Measurements from ENCODE around the gene HOXA13.

HOXA13 gene

GRCh38 chr7:27165089-27165995, 34.5 kb downstream of the HOXA13 start, which contains the start of gene HOXA9:
TSS of gene HOXA9 (minus strand) at chr7:27165537. CDS start at chr7:27165457, 80 bp downstream.
- no peak for TF ChIP-seq CTCF (IDR thresholded peaks at IDR 0.05; ENCODE audit: borderline replicate concordance, control extremely low read depth, extremely low read depth, insufficient read depth, missing control alignments)
- DNase-seq (ENCODE audit: low spot score): no peak
- in situ Hi-C loops (cut with MboI; ENCODE audit: low sequenced_read_pairs, unreplicated experiment): loop anchor here (10.0 to 25.0 kb wide), 2 partner anchors 653 to 1301 kb away; no protein-coding TSS in a partner anchor

GRCh38 chr7:27164367-27165088, 35.4 kb downstream of the HOXA13 start:
- in situ Hi-C loops (cut with MboI; ENCODE audit: low sequenced_read_pairs, unreplicated experiment): loop anchor here (10.0 to 25.0 kb wide), 2 partner anchors 652 to 1300 kb away; no protein-coding TSS in a partner anchor
- no peak for DNase-seq (ENCODE audit: low spot score)
- TF ChIP-seq CTCF (IDR thresholded peaks at IDR 0.05; ENCODE audit: borderline replicate concordance, control extremely low read depth, extremely low read depth, insufficient read depth, missing control alignments): no peak

GRCh38 chr7:27164045-27164366, 35.9 kb downstream of the HOXA13 start:
- in situ Hi-C loops (cut with MboI; ENCODE audit: low sequenced_read_pairs, unreplicated experiment): loop anchor here (10.0 to 25.0 kb wide), 2 partner anchors 652 to 1299 kb away; no protein-coding TSS in a partner anchor
- DNase-seq (ENCODE audit: low spot score): no peak
- TF ChIP-seq CTCF (IDR thresholded peaks at IDR 0.05; ENCODE audit: borderline replicate concordance, control extremely low read depth, extremely low read depth, insufficient read depth, missing control alignments): no peak

- no peak for TF ChIP-seq CTCF (IDR thresholded peaks at IDR 0.05; ENCODE audit: borderline replicate concordance, control extremely low read depth, extremely low read depth, insufficient read depth, missing control alignments)
- in situ Hi-C loops (cut with MboI; ENCODE audit: low sequenced_read_pairs, unreplicated experiment): loop anchor here (10.0 to 25.0 kb wide), 2 partner anchors 651 to 1299 kb away; no protein-coding TSS in a partner anchor
- no peak for DNase-seq (ENCODE audit: low spot score)
Measured at GRCh38 chr7:27163288-27164044, 36.4 kb downstream of the HOXA13 start.

- in situ Hi-C loops (cut with MboI; ENCODE audit: low sequenced_read_pairs, unreplicated experiment): loop anchor here (10.0 to 25.0 kb wide), 2 partner anchors 650 to 1298 kb away; no protein-coding TSS in a partner anchor
Measured at GRCh38 chr7:27162561-27163287, 37.2 kb downstream of the HOXA13 start.

More at GRCh38 chr7:27162561-27163287, 37.2 kb downstream of the HOXA13 start:
- TF ChIP-seq CTCF (IDR thresholded peaks at IDR 0.05; ENCODE audit: borderline replicate concordance, control extremely low read depth, extremely low read depth, insufficient read depth, missing control alignments): no peak
- DNase-seq (ENCODE audit: low spot score): no peak
